DND-41 (cell line): Measurements from ENCODE around the gene SV2B.

Experiments used
- ATAC-seq: fragments of 200-7000 bp; cut with Tn5 transposase; 3 replicates; pipeline ENCODE4 v1.9.1; 2021; ENCODE audit warnings: low read depth; ENCODE audit not compliant: insufficient read depth
- DNase-seq: peaks from one replicate; pipeline ENCODE4 v3.0.0-alpha.2; 2020
- H2AFZ ChIP-seq: 2 replicates; pipeline ENCODE4 v1.6.0; 2012; ENCODE audit warnings: low read depth, low read length
- H3K27ac ChIP-seq: 2 replicates; pipeline ENCODE4 v1.5.1; 2012; ENCODE audit warnings: low read length, inconsistent platforms
- H3K27me3 ChIP-seq: fragments of 200-600 bp; sonication (generic); 2 replicates; pipeline ENCODE4 v1.6.0; 2012; ENCODE audit warnings: low read length, mild to moderate bottlenecking, inconsistent platforms; ENCODE audit not compliant: insufficient read depth, poor library complexity
- H3K36me3 ChIP-seq: 2 replicates; pipeline ENCODE4 v1.5.1; 2012; ENCODE audit warnings: low read length, inconsistent platforms; ENCODE audit not compliant: insufficient read depth
- H3K4me1 ChIP-seq: 2 replicates; pipeline ENCODE4 v1.5.1; 2012; ENCODE audit warnings: mild to moderate bottlenecking, low read length; ENCODE audit not compliant: insufficient read depth
- H3K4me2 ChIP-seq: 2 replicates; pipeline ENCODE4 v1.6.0; 2012; ENCODE audit warnings: mild to moderate bottlenecking, moderate library complexity, low read length, inconsistent platforms; ENCODE audit not compliant: insufficient read depth
- H3K4me3 ChIP-seq, 2 experiments: fragments of 200-600 bp in 1 of 2; shearing (Covaris generic) in 1 of 2; 2 replicates each; pipeline ENCODE4 v1.5.1; 2012 to 2016; ENCODE audit warnings: inconsistent platforms in 2 of 2, low read length in 2 of 2, mild to moderate bottlenecking in 2 of 2, low read depth in 1 of 2, moderate library complexity in 1 of 2
- H3K79me2 ChIP-seq: 2 replicates; pipeline ENCODE4 v1.6.0; 2012; ENCODE audit warnings: low read length, inconsistent platforms; ENCODE audit not compliant: insufficient read depth
- H3K9ac ChIP-seq: 2 replicates; pipeline ENCODE4 v1.6.0; 2012; ENCODE audit warnings: low read depth, mild to moderate bottlenecking, inconsistent platforms, low read length, moderate library complexity
- H3K9me3 ChIP-seq: 2 replicates; pipeline ENCODE4 v1.5.1; 2012; ENCODE audit warnings: low read length, moderate library complexity, mild to moderate bottlenecking, inconsistent platforms; ENCODE audit not compliant: insufficient read depth, severe bottlenecking
- H4K20me1 ChIP-seq: 2 replicates; pipeline ENCODE4 v1.6.0; 2012; ENCODE audit warnings: low read length; ENCODE audit not compliant: insufficient read depth
- CTCF ChIP-seq: IDR thresholded peaks from 2 replicates; pipeline ENCODE4 v1.5.1; 2012; ENCODE audit warnings: borderline replicate concordance, low read length, moderate library complexity, mild to moderate bottlenecking; ENCODE audit not compliant: poor library complexity, severe bottlenecking; ENCODE audit errors: extremely low read depth
- EZH2 ChIP-seq: IDR thresholded peaks from 3 replicates; pipeline ENCODE4 v1.6.1; 2012; ENCODE audit warnings: borderline replicate concordance, low read depth, mild to moderate bottlenecking, moderate library complexity, low read length, inconsistent platforms; ENCODE audit not compliant: severe bottlenecking

SV2B gene

GRCh38 chr15:91308199-91308598 is 208.1 kb downstream of the SV2B start:
- Histone ChIP-seq H3K36me3 (no peaks in the 10 kb centered on the region), H4K20me1 (no peaks in the 10 kb centered on the region), H3K4me2 (peak overlapping the region; percentile 48), H3K9me3 (no peaks in the 10 kb centered on the region), H3K4me3 (no peak overlapping the region; a peak in 1 of 4 replicates), H3K27ac (peak overlapping the region; percentile 69), H3K4me1 (peaks cover 81% of the 10 kb centered on the region), H2AFZ (peak overlapping the region; percentile 20; the same call in 1 of the 2 replicates), H3K79me2 (no peaks in the 10 kb centered on the region), H3K27me3 (no peaks in the 10 kb centered on the region), H3K9ac (no peak overlapping the region)
- TF ChIP-seq CTCF = no peak
- ATAC-seq = peak; percentile 75
- DNase-seq = peak; percentile 82

- Histone ChIP-seq H3K27ac (peak overlapping the region; percentile 59), H4K20me1 (no peaks in the 10 kb centered on the region), H3K27me3 (no peaks in the 10 kb centered on the region), H2AFZ (no peak overlapping the region), H3K36me3 (no peaks in the 10 kb centered on the region), H3K9me3 (no peaks in the 10 kb centered on the region), H3K79me2 (no peaks in the 10 kb centered on the region), H3K4me3 (no peak overlapping the region), H3K9ac (no peak overlapping the region), H3K4me2 (peak overlapping the region; percentile 48; the same call in 1 of the 2 replicates), H3K4me1 (peaks cover 76% of the 10 kb centered on the region)
- peak; percentile 30 for ATAC-seq
- TF ChIP-seq CTCF (no peak), EZH2 (no peak)
- peak; percentile 72 for DNase-seq
These were observed 208.8 kb downstream of the SV2B start for GRCh38 chr15:91308855-91309254.

- Histone ChIP-seq H3K4me1 (peaks cover 86% of the 10 kb centered on the region), H3K79me2 (no peaks in the 10 kb centered on the region), H4K20me1 (no peaks in the 10 kb centered on the region), H2AFZ (no peak overlapping the region), H3K36me3 (no peaks in the 10 kb centered on the region), H3K9me3 (no peaks in the 10 kb centered on the region), H3K27ac (peak overlapping the region; percentile 72), H3K4me2 (peak overlapping the region; percentile 34), H3K27me3 (no peaks in the 10 kb centered on the region), H3K4me3 (no peak overlapping the region), H3K9ac (no peak overlapping the region)
- DNase-seq = peak; percentile 84
- no peak for TF ChIP-seq CTCF
- no peak for TF ChIP-seq EZH2
- peak; percentile 73 for ATAC-seq
These were observed 211.9 kb downstream of the SV2B start for GRCh38 chr15:91311986-91312385.

GRCh38 chr15:91316126-91316525 is 216.1 kb downstream of the SV2B start:
- peak overlapping the region; percentile 42 for H3K4me2 ChIP-seq
- H3K27me3 ChIP-seq = no peaks in the 10 kb centered on the region
- peaks cover 74% of the 10 kb centered on the region for H3K4me1 ChIP-seq
- no peaks in the 10 kb centered on the region for H3K36me3 ChIP-seq
- no peak overlapping the region for H3K9ac ChIP-seq
- no peaks in the 10 kb centered on the region for H4K20me1 ChIP-seq
- ATAC-seq (peak; percentile 76), DNase-seq (peak; percentile 69)
- no peaks in the 10 kb centered on the region for H3K9me3 ChIP-seq
- no peaks in the 10 kb centered on the region for H3K79me2 ChIP-seq
- H3K4me3 ChIP-seq = no peak overlapping the region
- H2AFZ ChIP-seq = no peak overlapping the region; the same call in 1 of the 2 replicates
- peak overlapping the region; percentile 65 for H3K27ac ChIP-seq
- TF ChIP-seq CTCF (peak; percentile 31), EZH2 (no peak)
